Measurements from ENCODE around the gene PDCD11.
A peak's percentile ranks its signal among the peaks of the same experiment; 100 is the strongest.

The PDCD11 gene

DNA sequence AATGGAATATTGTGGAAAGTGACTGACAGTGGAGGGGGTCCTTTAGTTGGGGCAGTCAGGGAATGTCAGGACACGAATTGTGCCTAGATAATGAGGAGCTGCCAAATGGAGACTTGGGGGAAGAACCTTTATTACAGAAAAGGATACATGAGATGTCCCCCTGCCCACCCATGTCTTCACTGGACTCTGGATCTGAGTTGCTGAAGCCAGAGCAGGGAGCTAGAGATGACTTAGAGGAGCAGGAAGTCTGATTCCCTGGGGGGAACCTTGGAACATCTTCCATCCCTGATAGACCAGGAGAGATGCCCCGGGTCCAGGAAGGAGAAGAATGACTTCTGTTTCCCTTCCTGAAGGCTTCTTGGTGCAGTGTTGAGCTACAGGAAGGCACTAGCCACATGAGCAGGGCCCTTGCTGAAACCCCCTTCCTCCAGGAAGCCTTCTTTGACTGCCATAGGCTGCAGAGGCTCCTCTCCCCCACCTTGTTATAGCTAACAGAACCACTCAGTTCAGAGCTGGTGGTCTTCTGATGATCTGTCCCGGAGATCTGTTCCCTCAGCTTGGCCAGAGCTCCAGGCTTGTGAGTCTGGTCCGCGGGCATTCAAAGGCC is 96.3 kb downstream of the PDCD11 start:
- Histone ChIP-seq H3K4me1 (peaks cover 9 to 27% (median 21%) of the 10 kb centered on the region in 10 experiments; a peak in 17 of 20 replicates), H3K4me3 (peak overlapping the region in 7 of 10 experiments; percentile 67 to 80 (median 71); a peak in 8 of 20 replicates), H3K36me3 (no peaks in the 10 kb centered on the region), H3K9ac (no peak overlapping the region), H3K27ac (no peak overlapping the region), H4K20me1 (peaks cover 0 to 23% (median 6%) of the 10 kb centered on the region in 11 experiments; a peak in 6 of 22 replicates), H3K27me3 (peaks cover 53 to 71% (median 63%) of the 10 kb centered on the region in 11 experiments), H3K9me3 (replicated peaks in 1 of 11) (no peaks in the 10 kb centered on the region), H3K4me2 (peak overlapping the region; percentile 96 to 100 (median 99); a peak in 20 of 22 replicates)
- no peak for TF ChIP-seq Cebpa-rat (IDR thresholded peaks at IDR 0.05)

DNA sequence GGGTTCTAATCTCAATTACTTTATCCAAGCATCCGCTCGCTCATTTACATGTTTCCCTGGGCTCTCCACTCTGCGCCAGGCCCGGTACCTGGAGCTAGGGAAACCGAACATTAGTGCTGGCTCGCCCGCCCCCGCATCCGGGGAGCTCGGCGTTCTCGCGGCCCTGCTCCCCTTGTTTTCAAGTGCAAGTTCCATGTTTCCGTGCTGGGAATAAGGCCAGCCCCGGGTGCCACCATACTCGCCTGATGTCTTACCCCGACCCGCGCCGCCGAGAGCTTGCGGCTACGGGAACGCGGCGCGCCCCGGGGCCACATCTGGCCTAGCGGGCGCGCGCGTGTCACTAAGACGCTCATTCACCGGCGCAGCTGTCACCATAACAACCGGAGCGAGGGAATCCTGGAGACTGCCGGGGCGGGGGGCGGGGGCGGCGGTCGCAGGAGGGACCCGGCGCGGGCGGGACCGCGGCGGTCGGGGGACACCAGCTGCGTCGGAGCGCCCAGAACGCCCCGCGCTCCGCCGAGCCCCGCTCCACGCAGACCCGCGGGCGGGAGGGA is 97.0 kb downstream of the PDCD11 start, which contains the start of gene NEURL1:
NEURL1 (plus strand) TSS at position 344 of the 554 bp plus-strand sequence. CDS start 683 bp downstream, outside the sequence.
- no peaks in the 10 kb centered on the region for H3K9me3 ChIP-seq (replicated peaks in 1 of 11)
- H3K9ac ChIP-seq: peak within 1 kb of the TSS; percentile 45 to 73 (median 63); a peak in 20 of 22 replicates
- H3K27ac ChIP-seq: no peak within 1 kb of the TSS
- TF ChIP-seq Cebpa-rat (IDR thresholded peaks at IDR 0.05): no peak
- H4K20me1 ChIP-seq: peaks cover 0 to 23% (median 6%) of the 10 kb centered on the region in 11 experiments; a peak in 6 of 22 replicates
- H3K36me3 ChIP-seq: no peaks in the 10 kb centered on the region
- peak within 1 kb of the TSS; percentile 96 to 100 (median 99) for H3K4me2 ChIP-seq
- H3K4me1 ChIP-seq: peaks cover 9 to 27% (median 21%) of the 10 kb centered on the region in 10 experiments; a peak in 17 of 20 replicates
- H3K27me3 ChIP-seq: peaks cover 54 to 73% (median 66%) of the 10 kb centered on the region in 11 experiments
- peak within 1 kb of the TSS; percentile 62 to 80 (median 70) for H3K4me3 ChIP-seq

DNA sequence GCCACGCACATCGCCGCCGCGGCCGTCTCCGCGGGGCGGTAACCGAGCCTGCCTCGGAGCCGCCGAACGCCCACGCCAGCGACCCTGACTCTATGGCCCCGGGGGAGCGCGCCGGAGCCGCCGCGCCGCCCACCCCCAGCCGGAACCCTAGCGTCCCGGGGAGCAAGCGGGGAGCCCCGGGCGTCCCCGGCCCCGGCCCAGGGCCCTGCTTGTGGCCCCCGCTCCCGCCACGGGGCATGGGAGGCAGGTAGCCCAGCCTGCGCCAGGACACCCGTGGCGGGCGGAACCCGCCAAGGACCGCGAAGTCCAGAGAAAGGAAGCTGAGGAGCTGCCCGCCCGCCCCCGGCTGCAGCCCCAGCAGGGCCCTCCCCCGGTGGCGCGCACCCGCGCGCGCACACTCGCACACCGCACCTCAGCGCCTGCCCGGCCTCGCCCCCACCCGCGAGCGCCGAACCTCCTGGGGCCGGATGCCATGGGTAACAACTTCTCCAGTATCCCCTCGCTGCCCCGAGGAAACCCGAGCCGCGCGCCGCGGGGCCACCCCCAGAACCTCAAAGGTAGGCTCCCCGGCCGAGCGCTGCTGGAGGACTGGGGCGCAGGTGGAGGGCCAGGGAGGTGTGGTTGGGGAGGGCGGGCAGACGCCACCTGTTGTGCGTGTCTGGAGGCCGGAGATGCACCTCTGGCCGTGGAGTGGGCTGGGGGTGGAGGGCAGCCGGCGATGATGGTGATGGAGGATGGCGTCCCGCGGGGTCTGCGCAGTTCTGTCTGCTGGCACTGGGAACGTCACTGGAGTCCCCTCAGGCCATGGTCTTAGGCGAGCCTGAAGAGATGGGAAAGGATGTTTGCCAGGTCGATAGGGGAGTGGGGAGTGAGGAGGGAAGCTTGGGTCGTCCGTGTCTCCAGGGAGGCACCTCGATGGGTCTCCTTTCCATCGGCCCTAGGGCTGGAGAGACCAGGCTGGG is 97.8 kb downstream of the PDCD11 start:
- Histone ChIP-seq H3K4me2 (peak overlapping the region; percentile 96 to 100 (median 99)), H3K4me3 (peak overlapping the region; percentile 62 to 80 (median 70))

DNA sequence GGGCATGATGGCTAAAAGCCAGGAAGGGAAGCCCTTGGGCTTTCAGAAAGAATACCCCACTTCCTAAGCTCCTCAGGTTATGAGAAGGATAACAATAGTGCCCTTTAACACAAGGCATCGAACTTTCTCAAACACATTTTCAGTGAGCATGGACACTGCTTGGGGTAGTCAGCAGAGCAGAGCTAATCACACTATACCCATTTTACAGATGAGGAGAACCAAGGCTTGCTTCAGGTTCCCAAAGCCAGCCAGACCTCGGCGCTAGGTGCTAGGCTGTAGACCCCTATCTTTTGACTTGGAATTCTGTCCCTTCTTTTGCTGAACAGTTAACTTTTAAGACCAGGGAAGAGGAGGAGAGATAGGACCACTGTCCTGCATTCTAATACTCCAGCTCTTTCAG is 98.9 kb downstream of the PDCD11 start:
- Histone ChIP-seq H3K36me3 (no peaks in the 10 kb centered on the region), H4K20me1 (peaks cover 0 to 23% (median 6%) of the 10 kb centered on the region in 11 experiments; a peak in 6 of 22 replicates), H3K27ac (no peak overlapping the region), H3K4me3 (no peak overlapping the region), H3K4me1 (peaks cover 18 to 28% (median 23%) of the 10 kb centered on the region in 10 experiments), H3K4me2 (no peak overlapping the region), H3K9ac (no peak overlapping the region), H3K9me3 (replicated peaks in 1 of 11) (no peaks in the 10 kb centered on the region), H3K27me3 (peaks cover 54 to 74% (median 66%) of the 10 kb centered on the region in 11 experiments)
- TF ChIP-seq Cebpa-rat (IDR thresholded peaks at IDR 0.05): no peak

More for the DNA sequence above, 97.8 kb downstream of the PDCD11 start:
- Histone ChIP-seq H4K20me1 (peaks cover 0 to 23% (median 6%) of the 10 kb centered on the region in 11 experiments; a peak in 6 of 22 replicates), H3K9ac (peak overlapping the region; percentile 45 to 73 (median 63); a peak in 20 of 22 replicates), H3K27me3 (peaks cover 54 to 73% (median 66%) of the 10 kb centered on the region in 11 experiments), H3K27ac (no peak overlapping the region), H3K4me1 (peaks cover 9 to 27% (median 22%) of the 10 kb centered on the region in 10 experiments; a peak in 17 of 20 replicates), H3K9me3 (replicated peaks in 1 of 11) (no peaks in the 10 kb centered on the region), H3K36me3 (no peaks in the 10 kb centered on the region)
- TF ChIP-seq Cebpa-rat (IDR thresholded peaks at IDR 0.05): no peak
